ACC112 (cell line): ENCODE data around the gene JPH2.
"Not testable (repeated sequence)": the region's sequence is repeated elsewhere in the genome, so short reads cannot be mapped to it uniquely, and the experiment has no call there.

Experiments
- H2AFZ ChIP-seq: fragments of 200-600 bp; sonication (generic); one replicate; pipeline ENCODE4 v1.6.0; 2017; ENCODE audit warnings: antibody characterized with exemption, low read length; ENCODE audit not compliant: unreplicated experiment
- H3K27ac ChIP-seq: fragments of 200-600 bp; sonication (generic); 2 replicates; pipeline ENCODE4 v1.5.1; 2014; ENCODE audit warnings: low read depth, mild to moderate bottlenecking, antibody characterized with exemption, low read length, moderate library complexity
- H3K27me3 ChIP-seq: fragments of 200-600 bp; sonication (generic); 2 replicates; pipeline ENCODE4 v1.6.1; 2014; ENCODE audit warnings: mild to moderate bottlenecking, antibody characterized with exemption, low read length, moderate library complexity, mixed read lengths; ENCODE audit not compliant: insufficient read depth
- H3K36me3 ChIP-seq: fragments of 200-600 bp; sonication (generic); 2 replicates; pipeline ENCODE4 v1.6.1; 2016; ENCODE audit warnings: mild to moderate bottlenecking, antibody characterized with exemption, low read length, moderate library complexity, mixed read lengths; ENCODE audit not compliant: insufficient read depth
- H3K4me1 ChIP-seq: fragments of 200-600 bp; sonication (generic); one replicate; pipeline ENCODE4 v1.6.1; 2016; ENCODE audit warnings: low read length, mixed read lengths; ENCODE audit not compliant: insufficient read depth, unreplicated experiment, control insufficient read depth
- H3K4me3 ChIP-seq: fragments of 200-600 bp; sonication (generic); 2 replicates; pipeline ENCODE4 v1.5.1; 2014; ENCODE audit warnings: mild to moderate bottlenecking, low read depth, low read length
- H3K79me2 ChIP-seq: fragments of 200-600 bp; sonication (generic); one replicate; pipeline ENCODE4 v1.6.0; 2016; ENCODE audit warnings: low read length; ENCODE audit not compliant: control insufficient read depth, unreplicated experiment, insufficient read depth

The JPH2 gene

GRCh38 chr20:44187054-44187771 lies at the start of gene JPH2:
Gene JPH2 (minus strand): TSS chr20:44187188. CDS start chr20:44186705, 483 bp downstream.
- Histone ChIP-seq H3K27me3 (no peaks in the 10 kb centered on the region), H2AFZ (peak within 1 kb of the TSS; percentile 72), H3K36me3 (no peaks in the 10 kb centered on the region), H3K4me3 (peak within 1 kb of the TSS; percentile 77), H3K4me1 (peaks cover 28% of the 10 kb centered on the region), H3K79me2 (no peaks in the 10 kb centered on the region), H3K27ac (peak within 1 kb of the TSS; percentile 80)

GRCh38 chr20:44235702-44236101 lies 48.7 kb upstream of the JPH2 start:
- Histone ChIP-seq H3K4me1 (no peaks in the 10 kb centered on the region), H3K27ac (no peak overlapping the region), H3K27me3 (peaks cover 19% of the 10 kb centered on the region; the same call in 1 of the 2 replicates), H3K4me3 (no peak overlapping the region), H2AFZ (no peak overlapping the region), H3K36me3 (no peaks in the 10 kb centered on the region), H3K79me2 (no peaks in the 10 kb centered on the region)

- H3K27me3 ChIP-seq: peaks cover 13% of the 10 kb centered on the region; the same call in 1 of the 2 replicates
- H3K4me3 ChIP-seq: no peak overlapping the region
- no peak overlapping the region for H3K27ac ChIP-seq
- H3K36me3 ChIP-seq: no peaks in the 10 kb centered on the region
- no peak overlapping the region for H2AFZ ChIP-seq
- no peaks in the 10 kb centered on the region for H3K4me1 ChIP-seq
- H3K79me2 ChIP-seq: no peaks in the 10 kb centered on the region
Observed at GRCh38 chr20:44234566-44235317, 47.8 kb upstream of the JPH2 start.

- Histone ChIP-seq H3K36me3 (no peaks in the 10 kb centered on the region), H2AFZ (no peak overlapping the region), H3K27me3 (0 out of 2 replicates have a peak, but pooled peaks cover 5% of the 10 kb centered on the region), H3K79me2 (no peaks in the 10 kb centered on the region), H3K4me3 (no peak overlapping the region), H3K27ac (no peak overlapping the region), H3K4me1 (no peaks in the 10 kb centered on the region)
Observed at GRCh38 chr20:44233436-44234016, 46.5 kb upstream of the JPH2 start.

GRCh38 chr20:44232469-44232856 lies 45.5 kb upstream of the JPH2 start:
- not testable (repeated sequence) for H3K4me1 ChIP-seq, H3K4me3 ChIP-seq, H3K27ac ChIP-seq, H3K79me2 ChIP-seq, H3K36me3 ChIP-seq, H3K27me3 ChIP-seq, H2AFZ ChIP-seq

DNA sequence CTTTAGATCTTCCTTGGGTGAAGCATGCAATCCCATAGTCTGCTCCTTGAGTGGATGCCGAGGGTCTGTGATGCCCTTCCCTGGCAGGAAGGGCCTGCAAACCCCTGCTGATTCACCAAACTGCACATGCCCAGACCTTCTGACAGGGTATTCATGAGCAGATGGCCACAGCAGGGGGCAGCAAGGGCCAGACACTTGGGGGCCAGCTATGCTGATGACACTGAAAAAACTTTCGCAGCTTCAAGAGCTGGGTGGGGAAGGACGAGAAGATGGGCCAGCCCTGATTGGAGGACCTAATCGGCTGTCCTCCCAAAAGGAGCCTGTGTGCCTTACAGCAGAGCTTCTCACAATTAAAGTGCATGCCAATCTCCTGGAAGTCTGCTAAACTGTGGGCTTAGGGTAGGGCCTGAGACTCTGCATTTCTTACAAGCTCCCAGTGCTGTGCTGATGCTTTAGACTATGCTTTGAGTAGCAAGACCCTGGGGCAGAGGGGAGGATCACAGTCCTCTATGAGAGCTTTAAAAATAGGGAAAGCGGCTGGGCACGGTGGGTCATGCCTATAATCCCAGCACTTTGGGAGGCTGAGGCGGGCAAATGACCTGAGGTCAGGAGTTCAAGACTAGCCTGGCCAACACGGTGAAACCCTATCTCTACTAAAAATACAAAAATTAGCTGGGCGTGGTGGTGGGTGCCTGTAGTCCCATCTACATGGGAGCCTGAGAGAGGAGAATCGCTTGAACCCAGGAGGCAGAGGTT lies 44.9 kb upstream of the JPH2 start:
- no peaks in the 10 kb centered on the region for H3K4me1 ChIP-seq
- no peaks in the 10 kb centered on the region for H3K36me3 ChIP-seq
- H3K4me3 ChIP-seq: no peak overlapping the region
- no peaks in the 10 kb centered on the region for H3K79me2 ChIP-seq
- H3K27ac ChIP-seq: no peak overlapping the region
- 0 out of 2 replicates have a peak, but pooled peaks cover 5% of the 10 kb centered on the region for H3K27me3 ChIP-seq
- H2AFZ ChIP-seq: no peak overlapping the region

DNA sequence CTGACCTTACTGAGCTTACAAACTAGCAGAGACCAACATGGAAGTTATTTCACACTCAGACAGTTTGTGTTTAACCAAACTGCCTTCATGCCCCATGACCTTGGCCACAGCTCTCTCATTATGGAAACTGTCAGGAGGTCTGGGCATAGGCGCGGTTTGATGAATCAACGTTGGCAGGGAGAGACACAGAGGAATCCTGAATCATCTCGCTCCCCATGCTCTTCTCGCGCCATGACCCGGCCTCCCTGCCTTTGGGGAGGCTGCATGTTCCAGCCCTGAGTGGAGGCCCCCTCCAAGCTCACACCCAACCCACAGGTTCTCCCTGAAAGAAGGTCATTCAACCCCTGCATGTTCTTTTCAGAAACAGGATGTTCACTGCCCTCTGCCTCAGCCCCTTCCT lies 44.2 kb upstream of the JPH2 start:
- Histone ChIP-seq H3K27ac (no peak overlapping the region), H2AFZ (no peak overlapping the region), H3K4me3 (no peak overlapping the region), H3K4me1 (no peaks in the 10 kb centered on the region), H3K79me2 (no peaks in the 10 kb centered on the region), H3K36me3 (no peaks in the 10 kb centered on the region), H3K27me3 (0 out of 2 replicates have a peak, but pooled peaks cover 5% of the 10 kb centered on the region)

- Histone ChIP-seq H3K36me3 (no peaks in the 10 kb centered on the region), H3K27me3 (0 out of 2 replicates have a peak, but pooled peaks cover 5% of the 10 kb centered on the region), H3K4me3 (no peak overlapping the region), H3K27ac (no peak overlapping the region), H3K79me2 (no peaks in the 10 kb centered on the region), H3K4me1 (no peaks in the 10 kb centered on the region), H2AFZ (no peak overlapping the region)
Observed at GRCh38 chr20:44228465-44229258, 41.7 kb upstream of the JPH2 start.

GRCh38 chr20:44224637-44225036 lies 37.6 kb upstream of the JPH2 start:
- Histone ChIP-seq H3K4me1 (no peaks in the 10 kb centered on the region), H3K79me2 (no peaks in the 10 kb centered on the region), H3K27me3 (no peaks in the 10 kb centered on the region), H3K4me3 (no peak overlapping the region), H2AFZ (no peak overlapping the region), H3K27ac (no peak overlapping the region), H3K36me3 (no peaks in the 10 kb centered on the region)

DNA sequence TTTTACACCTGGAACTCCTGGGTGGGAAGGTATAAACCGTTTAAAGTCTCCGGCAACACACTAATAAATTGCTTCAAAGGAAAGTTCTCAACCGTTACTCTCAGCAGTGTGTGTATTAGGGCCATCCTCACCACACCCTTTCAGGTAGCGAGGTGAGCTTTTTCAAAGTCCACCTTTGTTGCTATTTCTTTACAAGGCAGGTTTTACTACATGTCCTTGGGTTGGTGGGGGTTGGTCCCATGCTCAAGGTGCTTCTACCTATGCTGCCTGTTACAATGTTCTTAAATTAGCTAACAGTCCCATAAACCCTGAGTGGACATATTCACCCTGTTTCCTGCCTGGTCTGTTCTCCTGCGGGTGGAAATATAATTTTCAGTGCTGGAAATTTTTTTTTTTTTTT lies 36.7 kb upstream of the JPH2 start:
- no peaks in the 10 kb centered on the region for H3K4me1 ChIP-seq

More for the DNA sequence above, 36.7 kb upstream of the JPH2 start:
- Histone ChIP-seq H2AFZ (no peak overlapping the region), H3K36me3 (no peaks in the 10 kb centered on the region), H3K27me3 (no peaks in the 10 kb centered on the region), H3K4me3 (no peak overlapping the region), H3K27ac (no peak overlapping the region), H3K79me2 (no peaks in the 10 kb centered on the region)
